Heart left ventricle (tissue), 16 donors: ENCODE data around the gene ZFAND3. TPM values are rescaled to one million over a fixed set of nuclear protein-coding genes. Genes with fewer than 3 reads are reported as not detected.

ENCODE experiments used
- ATAC-seq, 4 donors: fragments of 200-7000 bp; cut with Tn5 transposase; one replicate each; pipeline ENCODE4 v1.9.1; 2020 to 2022; ENCODE audit warnings: moderate library complexity in 4 of 4, mild to moderate bottlenecking in 3 of 4, moderate number of reproducible peaks in 1 of 4
- DNase-seq, 5 donors: peaks; one replicate each; pipeline ENCODE4 v3.0.0-alpha.2; 2020
- H3K27ac ChIP-seq, 12 donors: fragments of 200-600 bp; sonication (generic) in 4 of 12; one replicate each; pipeline versions ENCODE4 v1.5.0 to v1.8.0; 2016 to 2022; ENCODE audit warnings: mild to moderate bottlenecking in 2 of 12
- H3K27me3 ChIP-seq, 9 donors: fragments of 200-600 bp; sonication (generic) in 2 of 9; one replicate each; pipeline versions ENCODE4 v1.5.1 to v1.8.0; 2016 to 2022; ENCODE audit warnings: mild to moderate bottlenecking in 3 of 9
- H3K36me3 ChIP-seq, 9 donors: fragments of 200-600 bp; sonication (generic) in 2 of 9; one replicate each; pipeline versions ENCODE4 v1.5.0 to v1.8.0; 2018 to 2022; ENCODE audit warnings: mild to moderate bottlenecking in 2 of 9
- H3K4me1 ChIP-seq, 12 donors: fragments of 200-600 bp; sonication (generic) in 4 of 12; one replicate each; pipeline versions ENCODE4 v1.5.0 to v1.8.0; 2016 to 2022; ENCODE audit warnings: mild to moderate bottlenecking in 3 of 12
- H3K4me3 ChIP-seq, 12 donors: fragments of 200-600 bp; sonication (generic) in 4 of 12; one replicate each; pipeline versions ENCODE4 v1.5.0 to v1.8.0; 2017 to 2022; ENCODE audit warnings: mild to moderate bottlenecking in 9 of 12, moderate library complexity in 4 of 12
- H3K9me3 ChIP-seq, 12 donors: fragments of 200-600 bp; sonication (generic) in 4 of 12; one replicate each; pipeline versions ENCODE4 v1.5.0 to v1.8.0; 2016 to 2022; ENCODE audit warnings: mild to moderate bottlenecking in 1 of 12
- POLR2A ChIP-seq, 2 donors: fragments of 450-650 bp; IDR thresholded peaks; one replicate each; pipeline ENCODE4 v1.6.1; 2017; ENCODE audit warnings: antibody characterized with exemption in 2 of 2, mild to moderate bottlenecking in 2 of 2, moderate library complexity in 2 of 2
- WGBS, 4 donors: extraction: QIAGEN DNeasy Blood & Tissue Kit in 2 of 4; methylation state at CpG; one replicate each; pipeline versions ENCODE4 v1.1.5 to v1.1.7; 2013 to 2018; 5-methylcytosine and 5-hydroxymethylcytosine counted together
- intact Hi-C, 10 donors: fragments of 100-400 bp; cut with DNase I; formaldehyde crosslinking; loops; one replicate each; pipeline versions ENCODE4 v1.11.1 to v1.14.2; 2022
- polyA plus RNA-seq, 2 donors: library from polyadenylated mRNA; stranded (reverse); fragments of 200-250 nt; gene quantifications; one replicate each; pipeline ENCODE4 v1.2.3, GENCODE V29; 2013
- total RNA-seq, 9 donors: library from RNA; depleted of rRNA in 2 of 9; stranded (reverse); fragments of >200 nt in 2 of 9; fragmentation: NEBNext Ultra II Directional in 3 of 9; extraction: Animal tissue kit (Norgen Biotek cat#: 25700) in 3 of 9; gene quantifications; one replicate each; pipeline versions ENCODE4 v1.1.0 to v1.2.4, GENCODE V29; 2016 to 2023
- TF ChIP-seq, protein P1 (sequence below), 12 donors: fragments of 200-600 bp; sonication (generic) in 4 of 12; IDR thresholded peaks; one replicate each; pipeline versions ENCODE4 v1.5.0 to v1.8.0; 2018 to 2022; ENCODE audit warnings: antibody characterized with exemption in 12 of 12, mild to moderate bottlenecking in 5 of 12
- donor health status: ischemic (EF 13 %, LVEDD 7.1; RV severe dilation, severe dysfunction).
- donor health status: healthy with polysubstance abuse.
- donor health status: DM: no; HTN: yes; CAD: no.
- donor health status: DM: no; HTN: no; CAD: no.
- donor health status: ischemic (EF 25% LVEDD 6.9; RV normal size, moderate dysfunction).
- donor health status: ischemic (EF 25% LVEDD 5.7; RV mildly dilated, moderate dysfunction).
- donor health status: healthy.
- donor health status: DM: yes; HTN: yes; CAD: no.
- donor health status: ischemic (EF 35%, LVEDD 5.7; RV mildly dilated, moderate dysfunction).
- donor health status: nonischemic (EF 11% LVEDD 7.7; RV severe dilation, severe dysfunction).
- donor health status: DM: yes; HTN: yes; CAD: no.
- donor health status: PGD.
- donor health status: ischemic (EF 29% LVEDD 5.4; RV normal size, mild dysfunction).
- donor health status: nonischemic (EF 23%, LVEDD 6.1; RV moderate dilation, normal function).

The ZFAND3 gene
- total and polyA plus RNA-seq, 11 donors = 29.1 to 114 (median 88.2) TPM

GRCh38 chr6:38149531-38149930, 330.0 kb downstream of the ZFAND3 start:
- intact Hi-C loops = no loop called here
- 73 to 88% (median 82%) methylated on average over 2 of the region's 2 CpGs for WGBS, 4 donors
- H3K36me3 ChIP-seq = peaks cover 0 to 32% (median 17%) of the 10 kb centered on the region in 9 donors

GRCh38 chr6:38150021-38150420, 330.5 kb downstream of the ZFAND3 start:
- DNase-seq = no peak
- intact Hi-C loops = no loop called here
- no peak overlapping the region for H3K27ac ChIP-seq
- H3K9me3 ChIP-seq = no peaks in the 10 kb centered on the region
- WGBS, 4 donors = 70 to 84% (median 81%) methylated on average over 3 of the region's 3 CpGs
- no peak overlapping the region for H3K4me3 ChIP-seq
- no peaks in the 10 kb centered on the region for H3K27me3 ChIP-seq
- peaks cover 0 to 32% (median 17%) of the 10 kb centered on the region in 9 donors for H3K36me3 ChIP-seq
- peaks cover 0 to 35% (median 12%) of the 10 kb centered on the region in 12 donors for H3K4me1 ChIP-seq
- no peak for ATAC-seq
- TF ChIP-seq, protein P1, sequence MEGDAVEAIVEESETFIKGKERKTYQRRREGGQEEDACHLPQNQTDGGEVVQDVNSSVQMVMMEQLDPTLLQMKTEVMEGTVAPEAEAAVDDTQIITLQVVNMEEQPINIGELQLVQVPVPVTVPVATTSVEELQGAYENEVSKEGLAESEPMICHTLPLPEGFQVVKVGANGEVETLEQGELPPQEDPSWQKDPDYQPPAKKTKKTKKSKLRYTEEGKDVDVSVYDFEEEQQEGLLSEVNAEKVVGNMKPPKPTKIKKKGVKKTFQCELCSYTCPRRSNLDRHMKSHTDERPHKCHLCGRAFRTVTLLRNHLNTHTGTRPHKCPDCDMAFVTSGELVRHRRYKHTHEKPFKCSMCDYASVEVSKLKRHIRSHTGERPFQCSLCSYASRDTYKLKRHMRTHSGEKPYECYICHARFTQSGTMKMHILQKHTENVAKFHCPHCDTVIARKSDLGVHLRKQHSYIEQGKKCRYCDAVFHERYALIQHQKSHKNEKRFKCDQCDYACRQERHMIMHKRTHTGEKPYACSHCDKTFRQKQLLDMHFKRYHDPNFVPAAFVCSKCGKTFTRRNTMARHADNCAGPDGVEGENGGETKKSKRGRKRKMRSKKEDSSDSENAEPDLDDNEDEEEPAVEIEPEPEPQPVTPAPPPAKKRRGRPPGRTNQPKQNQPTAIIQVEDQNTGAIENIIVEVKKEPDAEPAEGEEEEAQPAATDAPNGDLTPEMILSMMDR (IDR thresholded peaks at IDR 0.05) = no peak
- no peak for TF ChIP-seq POLR2A (IDR thresholded peaks at IDR 0.05)

More at GRCh38 chr6:38149531-38149930, 330.0 kb downstream of the ZFAND3 start:
- no peaks in the 10 kb centered on the region for H3K27me3 ChIP-seq
- H3K4me1 ChIP-seq = peaks cover 0 to 35% (median 12%) of the 10 kb centered on the region in 12 donors
- DNase-seq (no peak), ATAC-seq (peak in 2 of 4 donors; percentile 38 to 48)
- no peak for TF ChIP-seq POLR2A (IDR thresholded peaks at IDR 0.05)
- TF ChIP-seq, protein P1 (IDR thresholded peaks at IDR 0.05) = no peak
- H3K27ac ChIP-seq = no peak overlapping the region
- H3K9me3 ChIP-seq = no peaks in the 10 kb centered on the region
- H3K4me3 ChIP-seq = no peak overlapping the region

DNA sequence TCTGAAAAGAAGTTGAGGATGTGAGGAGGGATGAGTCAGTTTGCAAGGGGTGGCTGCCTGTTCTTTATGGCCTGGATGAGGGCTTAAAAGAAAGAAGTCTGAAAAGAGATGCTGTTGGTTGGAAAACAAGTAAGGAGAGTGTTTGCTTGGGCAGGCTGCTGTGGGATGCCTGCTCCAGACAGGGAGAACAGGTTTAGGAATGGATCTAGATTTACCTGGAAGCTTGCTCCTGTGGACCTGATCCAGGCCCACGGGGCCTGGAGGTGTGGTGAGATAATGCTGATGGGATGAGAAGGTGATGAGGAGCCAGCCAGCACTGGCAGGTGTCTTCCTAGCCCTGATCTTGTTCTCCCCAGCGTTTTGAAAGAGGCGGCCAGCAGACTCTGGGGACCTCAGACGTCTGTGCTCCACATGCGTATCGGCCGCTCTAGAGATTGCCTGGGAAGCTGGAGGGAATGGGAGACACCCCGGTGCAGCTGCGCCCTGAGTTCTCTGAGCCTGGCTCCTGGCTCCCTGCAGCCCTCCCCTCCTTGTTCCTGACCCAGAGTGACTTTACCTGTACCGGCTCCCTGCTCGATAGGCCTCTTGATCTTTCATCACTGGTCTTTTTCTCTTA, 331.3 kb downstream of the ZFAND3 start:
- intact Hi-C loops = no loop called here
- ATAC-seq (no peak), DNase-seq (no peak)
- Histone ChIP-seq H3K9me3 (no peaks in the 10 kb centered on the region), H3K27me3 (no peaks in the 10 kb centered on the region), H3K27ac (no peak overlapping the region), H3K4me3 (no peak overlapping the region), H3K4me1 (peaks cover 0 to 35% (median 13%) of the 10 kb centered on the region in 12 donors), H3K36me3 (peaks cover 0 to 32% (median 17%) of the 10 kb centered on the region in 9 donors)
- no peak for TF ChIP-seq POLR2A (IDR thresholded peaks at IDR 0.05)
- TF ChIP-seq, protein P1 (IDR thresholded peaks at IDR 0.05) = no peak
- WGBS, 4 donors = 84 to 86% (median 85%) methylated on average over 10 to 11 of the region's 11 CpGs

DNA sequence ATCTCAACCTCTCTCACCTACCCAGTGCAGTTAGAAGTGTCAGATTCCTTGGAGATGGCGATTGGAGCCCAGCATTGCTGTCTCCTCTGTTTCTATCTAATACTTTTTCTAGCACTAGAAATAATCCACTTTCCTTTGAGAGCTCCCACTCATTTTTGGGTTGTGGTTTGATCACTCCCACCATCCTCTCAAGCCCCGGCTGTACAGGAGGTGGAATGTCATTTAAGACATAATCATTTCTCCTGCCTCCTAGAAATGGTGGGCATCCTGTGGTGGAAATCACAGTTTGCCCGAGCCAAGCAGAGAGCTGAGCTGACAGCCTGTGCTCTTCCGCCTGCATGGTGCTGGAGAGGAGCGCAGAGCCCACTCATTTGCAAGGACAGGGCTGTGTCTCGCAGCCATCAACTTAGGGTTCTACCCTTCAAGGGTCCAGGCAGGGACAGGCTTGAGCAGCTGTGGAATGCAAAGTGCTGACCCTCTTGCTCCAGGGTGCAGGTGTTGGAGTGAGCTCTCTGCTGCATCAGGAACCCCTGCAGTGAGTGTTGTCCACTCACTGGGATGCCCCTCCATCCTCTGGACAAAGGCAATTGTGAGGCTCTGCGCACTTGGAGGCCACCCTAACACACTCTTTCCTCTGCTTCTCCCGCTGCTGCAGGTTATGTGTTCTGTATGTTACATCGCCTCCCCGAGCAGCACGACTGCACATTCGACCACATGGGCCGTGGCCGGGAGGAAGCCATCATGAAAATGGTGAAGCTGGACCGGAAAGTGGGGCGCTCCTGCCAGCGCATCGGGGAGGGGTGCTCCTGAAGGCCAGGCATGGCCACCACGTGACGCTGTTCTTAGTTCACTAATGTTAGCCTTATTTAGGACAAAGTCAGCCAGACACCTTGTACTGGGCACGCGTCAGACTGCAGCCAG, 332.3 kb downstream of the ZFAND3 start:
- Histone ChIP-seq H3K4me1 (peaks cover 0 to 34% (median 13%) of the 10 kb centered on the region in 12 donors), H3K27me3 (no peaks in the 10 kb centered on the region), H3K4me3 (no peak overlapping the region), H3K9me3 (no peaks in the 10 kb centered on the region), H3K36me3 (peaks cover 0 to 32% (median 17%) of the 10 kb centered on the region in 9 donors), H3K27ac (no peak overlapping the region)
- intact Hi-C loops = no loop called here
- ATAC-seq = no peak
- no peak for DNase-seq
- TF ChIP-seq POLR2A (IDR thresholded peaks at IDR 0.05) = no peak
- TF ChIP-seq, protein P1 (IDR thresholded peaks at IDR 0.05) = no peak
- 97 to 98% (median 97%) methylated on average over 21 to 22 of the region's 22 CpGs for WGBS, 4 donors
